Upper lobe of right lung (tissue), 1 donor: Measurements from ENCODE around the gene ADAMTS3. TPM values are rescaled to one million over a fixed set of nuclear protein-coding genes. Genes with fewer than 3 reads are reported as not detected.

Experiments
- ATAC-seq: fragments of 200-7000 bp; cut with Tn5 transposase; one replicate; pipeline ENCODE4 v1.9.1; 2020; ENCODE audit warnings: mild to moderate bottlenecking, moderate library complexity
- DNase-seq: peaks from one replicate; pipeline ENCODE4 v3.0.0-alpha.2; 2020
- H3K27ac ChIP-seq: fragments of 200-600 bp; one replicate; pipeline ENCODE4 v1.8.0; 2022
- H3K27me3 ChIP-seq: fragments of 200-600 bp; one replicate; pipeline ENCODE4 v1.8.0; 2022; ENCODE audit warnings: mild to moderate bottlenecking
- H3K36me3 ChIP-seq: fragments of 200-600 bp; one replicate; pipeline ENCODE4 v1.8.0; 2022
- H3K4me1 ChIP-seq: fragments of 200-600 bp; one replicate; pipeline ENCODE4 v1.8.0; 2022
- H3K4me3 ChIP-seq: fragments of 200-600 bp; one replicate; pipeline ENCODE4 v1.8.0; 2022; ENCODE audit warnings: mild to moderate bottlenecking
- H3K9me3 ChIP-seq: fragments of 200-600 bp; one replicate; pipeline ENCODE4 v1.8.0; 2022
- intact Hi-C: fragments of 100-400 bp; cut with DNase I; formaldehyde crosslinking; loops from one replicate; pipeline ENCODE4 v1.11.0; 2022
- total RNA-seq: library from RNA; stranded (reverse); fragmentation: NEBNext Ultra II Directional; extraction: Animal tissue kit (Norgen Biotek cat#: 25700); gene quantifications from one replicate; pipeline ENCODE4 v1.2.1, GENCODE V29; 2021
- TF ChIP-seq, protein P1 (sequence below): fragments of 200-600 bp; IDR thresholded peaks from one replicate; pipeline ENCODE4 v1.8.0; 2022; ENCODE audit warnings: antibody characterized with exemption
- donor health status: DM: no; HTN: yes; CAD: no; lungs with severe emphysema.

The ADAMTS3 gene
- total RNA-seq, 1 donor from 2014 or later: 3.6 TPM

- DNase-seq (no peak), ATAC-seq (no peak)
- Histone ChIP-seq H3K9me3 (no peaks in the 10 kb centered on the region), H3K27ac (no peak overlapping the region), H3K36me3 (no peaks in the 10 kb centered on the region), H3K4me3 (no peak overlapping the region), H3K4me1 (no peaks in the 10 kb centered on the region), H3K27me3 (no peaks in the 10 kb centered on the region)
- TF ChIP-seq, protein P1, sequence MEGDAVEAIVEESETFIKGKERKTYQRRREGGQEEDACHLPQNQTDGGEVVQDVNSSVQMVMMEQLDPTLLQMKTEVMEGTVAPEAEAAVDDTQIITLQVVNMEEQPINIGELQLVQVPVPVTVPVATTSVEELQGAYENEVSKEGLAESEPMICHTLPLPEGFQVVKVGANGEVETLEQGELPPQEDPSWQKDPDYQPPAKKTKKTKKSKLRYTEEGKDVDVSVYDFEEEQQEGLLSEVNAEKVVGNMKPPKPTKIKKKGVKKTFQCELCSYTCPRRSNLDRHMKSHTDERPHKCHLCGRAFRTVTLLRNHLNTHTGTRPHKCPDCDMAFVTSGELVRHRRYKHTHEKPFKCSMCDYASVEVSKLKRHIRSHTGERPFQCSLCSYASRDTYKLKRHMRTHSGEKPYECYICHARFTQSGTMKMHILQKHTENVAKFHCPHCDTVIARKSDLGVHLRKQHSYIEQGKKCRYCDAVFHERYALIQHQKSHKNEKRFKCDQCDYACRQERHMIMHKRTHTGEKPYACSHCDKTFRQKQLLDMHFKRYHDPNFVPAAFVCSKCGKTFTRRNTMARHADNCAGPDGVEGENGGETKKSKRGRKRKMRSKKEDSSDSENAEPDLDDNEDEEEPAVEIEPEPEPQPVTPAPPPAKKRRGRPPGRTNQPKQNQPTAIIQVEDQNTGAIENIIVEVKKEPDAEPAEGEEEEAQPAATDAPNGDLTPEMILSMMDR: no peak
- intact Hi-C loops: no loop called here
Measured at GRCh38 chr4:72494156-72494555, 74.9 kb downstream of the ADAMTS3 start.

GRCh38 chr4:72489267-72489666 is 79.8 kb downstream of the ADAMTS3 start:
- Histone ChIP-seq H3K27me3 (no peaks in the 10 kb centered on the region), H3K9me3 (no peaks in the 10 kb centered on the region), H3K36me3 (no peaks in the 10 kb centered on the region), H3K4me3 (no peak overlapping the region), H3K27ac (no peak overlapping the region), H3K4me1 (no peaks in the 10 kb centered on the region)
- intact Hi-C loops: no loop called here
- no peak for DNase-seq
- ATAC-seq: no peak
- TF ChIP-seq, protein P1: no peak

GRCh38 chr4:72486991-72487390 is 82.0 kb downstream of the ADAMTS3 start:
- Histone ChIP-seq H3K4me1 (no peaks in the 10 kb centered on the region), H3K27me3 (no peaks in the 10 kb centered on the region), H3K36me3 (no peaks in the 10 kb centered on the region), H3K4me3 (no peak overlapping the region), H3K9me3 (no peaks in the 10 kb centered on the region), H3K27ac (no peak overlapping the region)
- intact Hi-C loops: no loop called here
- ATAC-seq (no peak), DNase-seq (no peak)
- TF ChIP-seq, protein P1: no peak

GRCh38 chr4:72484981-72485380 is 84.0 kb downstream of the ADAMTS3 start:
- H3K27me3 ChIP-seq: no peaks in the 10 kb centered on the region
- no peaks in the 10 kb centered on the region for H3K4me1 ChIP-seq
- ATAC-seq: no peak
- intact Hi-C loops: no loop called here
- no peak for DNase-seq
- TF ChIP-seq, protein P1: no peak
- no peaks in the 10 kb centered on the region for H3K36me3 ChIP-seq
- H3K27ac ChIP-seq: no peak overlapping the region
- no peaks in the 10 kb centered on the region for H3K9me3 ChIP-seq
- H3K4me3 ChIP-seq: no peak overlapping the region

- Histone ChIP-seq H3K27me3 (no peaks in the 10 kb centered on the region), H3K27ac (no peak overlapping the region), H3K9me3 (no peaks in the 10 kb centered on the region), H3K36me3 (no peaks in the 10 kb centered on the region), H3K4me1 (no peaks in the 10 kb centered on the region), H3K4me3 (no peak overlapping the region)
- DNase-seq (no peak), ATAC-seq (no peak)
- TF ChIP-seq, protein P1: no peak
- intact Hi-C loops: no loop called here
Measured at GRCh38 chr4:72473434-72473900, 95.6 kb downstream of the ADAMTS3 start.

DNA sequence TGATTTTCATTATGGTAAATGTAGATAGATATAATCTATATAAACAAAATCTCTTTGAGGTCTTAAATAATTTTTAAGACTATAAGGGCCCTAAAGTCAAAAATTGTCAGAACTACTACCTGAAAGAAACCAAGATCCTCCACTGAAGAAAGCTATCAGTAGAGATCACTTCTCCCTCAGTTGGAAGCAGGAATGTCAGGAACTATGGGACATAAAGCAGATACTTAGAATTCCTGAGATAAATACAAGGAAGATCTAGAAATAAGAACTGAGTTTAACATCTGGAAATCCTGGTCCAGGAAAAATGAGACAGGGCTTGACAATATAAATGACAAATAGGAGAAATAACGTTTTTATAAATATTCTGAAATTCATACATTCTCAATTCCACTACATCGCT is 97.2 kb downstream of the ADAMTS3 start:
- TF ChIP-seq, protein P1: no peak
- no peaks in the 10 kb centered on the region for H3K9me3 ChIP-seq
- H3K27me3 ChIP-seq: no peaks in the 10 kb centered on the region
- no peak for DNase-seq
- no peaks in the 10 kb centered on the region for H3K36me3 ChIP-seq
- intact Hi-C loops: no loop called here
- no peak overlapping the region for H3K27ac ChIP-seq
- H3K4me1 ChIP-seq: no peaks in the 10 kb centered on the region
- no peak for ATAC-seq
- H3K4me3 ChIP-seq: no peak overlapping the region
